OCI-LY3 (cell line): ENCODE measurements around the gene SLC16A7.

Experiments used
- CTCF ChIP-seq: fragments of 200-600, 300-600 bp; sonication (generic); IDR thresholded peaks from 2 replicates; pipeline ENCODE4 v1.5.1; 2014; ENCODE audit warnings: antibody characterized with exemption, low read length, low read depth
- EZH2phosphoT487 ChIP-seq: fragments of 200-600 bp; shearing (Covaris generic); IDR thresholded peaks from 2 replicates; pipeline ENCODE4 v1.6.1; 2018; ENCODE audit warnings: antibody characterized with exemption, mixed run types, low read depth

GRCh38 chr12:59574406-59574805 is 21.4 kb upstream of the SLC16A7 start:
- TF ChIP-seq CTCF (no peak), EZH2phosphoT487 (no peak)
